Mammary epithelial cell (primary cell): Measurements from ENCODE around the gene WDR59.

ENCODE experiments used
- CTCF ChIP-seq, 2 donors: IDR thresholded peaks in 1 of 2; conservative IDR thresholded peaks in 1 of 2; 2 replicates each; pipeline ENCODE4 v1.5.1; 2011 to 2012; ENCODE audit warnings: inconsistent platforms in 2 of 2, low read length in 2 of 2, mild to moderate bottlenecking in 2 of 2, control low read depth in 1 of 2, low read depth in 1 of 2; ENCODE audit not compliant: insufficient read depth in 1 of 2; ENCODE audit errors: extremely low read depth in 1 of 2
- EZH2 ChIP-seq: IDR thresholded peaks from 2 replicates; pipeline ENCODE4 v1.6.1; 2012; ENCODE audit warnings: low read length, inconsistent platforms, borderline replicate concordance

DNA sequence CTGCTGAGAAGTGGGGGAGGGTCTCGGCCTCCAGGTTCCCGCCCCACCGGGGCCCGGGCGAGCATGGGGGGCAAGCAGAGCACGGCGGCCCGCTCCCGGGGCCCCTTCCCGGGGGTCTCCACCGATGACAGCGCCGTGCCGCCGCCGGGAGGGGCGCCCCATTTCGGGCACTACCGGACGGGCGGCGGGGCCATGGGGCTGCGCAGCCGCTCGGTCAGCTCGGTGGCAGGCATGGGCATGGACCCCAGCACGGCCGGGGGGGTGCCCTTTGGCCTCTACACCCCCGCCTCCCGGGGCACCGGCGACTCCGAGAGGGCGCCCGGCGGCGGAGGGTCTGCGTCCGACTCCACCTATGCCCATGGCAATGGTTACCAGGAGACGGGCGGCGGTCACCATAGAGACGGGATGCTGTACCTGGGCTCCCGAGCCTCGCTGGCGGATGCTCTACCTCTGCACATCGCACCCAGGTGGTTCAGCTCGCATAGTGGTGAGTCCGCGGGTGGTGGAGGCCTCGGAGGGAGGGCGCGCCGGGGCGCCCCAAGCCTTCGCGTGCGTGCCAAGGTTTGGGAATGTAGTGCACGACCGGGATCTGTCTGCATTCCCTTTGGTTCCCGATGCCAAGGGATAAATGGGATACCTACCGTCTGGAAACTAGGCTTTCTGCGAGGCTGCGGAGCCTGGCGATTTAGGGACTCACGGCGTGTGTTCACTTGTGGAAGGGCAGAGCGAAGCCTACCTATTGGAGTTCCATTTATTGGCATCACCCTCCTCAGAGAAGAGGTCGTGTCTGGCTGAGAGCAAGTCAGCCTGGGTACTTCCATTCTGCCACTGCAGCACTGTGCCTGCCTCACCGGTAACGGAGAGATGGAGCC, 14.9 kb upstream of the WDR59 start:
- peak in 1 of 2 donors; percentile 2 for TF ChIP-seq CTCF (conservative IDR thresholded peaks at IDR 0.05 in 1 of 2, IDR thresholded peaks at IDR 0.05 in 1 of 2; ENCODE audit: extremely low read depth in 1 of 2, insufficient read depth in 1 of 2, low read depth in 1 of 2, low read length in 2 of 2)
- TF ChIP-seq EZH2 = no peak
